A673 (cell line): ENCODE results near the gene LHPP. TPM values are rescaled to one million over a fixed set of nuclear protein-coding genes. Genes with fewer than 3 reads are reported as not detected.

Source experiments
- BruUV-seq: library from RNA; stranded (reverse); fragments of 400-500 nt; replicated peaks from 2 replicates; lab custom pipeline; 2021; lab: Mats Ljungman, UMichigan
- CTCF ChIA-PET: fragments of 300-600 bp; sonication (Branson Sonifier 250); formaldehyde crosslinking; loops from one replicate; lab custom pipeline; 2022; ENCODE audit warnings: antibody characterized with exemption; lab: Charles Lee
- POLR2A ChIA-PET: fragments of 300-600 bp; sonication (Branson Sonifier 250); formaldehyde crosslinking; loops from one replicate; lab custom pipeline; 2022; ENCODE audit warnings: antibody characterized with exemption; ENCODE audit not compliant: low non-redundant PET; lab: Charles Lee
- DNase-seq: peaks from one replicate; pipeline ENCODE4 v3.0.0-alpha.2; 2015; ENCODE audit warnings: low spot score
- H3K27ac ChIP-seq: fragments of 200-600 bp; sonication (generic); 2 replicates; pipeline ENCODE4 v1.5.1; 2016; ENCODE audit warnings: mixed run types, low read depth, mild to moderate bottlenecking, mixed read lengths, antibody characterized with exemption, low read length; ENCODE audit not compliant: poor library complexity, severe bottlenecking
- H3K27me3 ChIP-seq: fragments of 200-600 bp; sonication (generic); replicated peaks from 2 replicates; pipeline ENCODE4 v1.6.1; 2017; ENCODE audit warnings: mixed run types, low read depth, mild to moderate bottlenecking, mixed read lengths, antibody characterized with exemption, low read length; ENCODE audit not compliant: insufficient read depth, poor library complexity
- H3K36me3 ChIP-seq: fragments of 200-600 bp; sonication (generic); 2 replicates; pipeline ENCODE4 v1.6.1; 2016; ENCODE audit warnings: mixed run types, mild to moderate bottlenecking, mixed read lengths, antibody characterized with exemption, low read length; ENCODE audit not compliant: insufficient read depth, poor library complexity, severe bottlenecking
- H3K4me1 ChIP-seq: fragments of 200-600 bp; sonication (generic); 2 replicates; pipeline ENCODE4 v1.6.1; 2017; ENCODE audit warnings: mixed run types, mild to moderate bottlenecking, mixed read lengths, antibody characterized with exemption, low read length; ENCODE audit not compliant: insufficient read depth, poor library complexity, severe bottlenecking
- H3K4me3 ChIP-seq: fragments of 200-600 bp; sonication (generic); 2 replicates; pipeline ENCODE4 v1.5.1; 2016; ENCODE audit warnings: low read depth, mixed run types, mild to moderate bottlenecking, mixed read lengths, low read length; ENCODE audit not compliant: poor library complexity, severe bottlenecking
- H3K9me3 ChIP-seq: fragments of 200-600 bp; sonication (generic); 2 replicates; pipeline ENCODE4 v1.6.1; 2016; ENCODE audit warnings: mixed run types, low read depth, mild to moderate bottlenecking, mixed read lengths, antibody characterized with exemption, low read length; ENCODE audit not compliant: poor library complexity, severe bottlenecking
- EZH2 ChIP-seq: fragments of 200-600 bp; sonication (generic); IDR thresholded peaks from 2 replicates; pipeline ENCODE4 v1.6.1; 2017; ENCODE audit warnings: borderline replicate concordance, low read depth, mild to moderate bottlenecking, mixed read lengths, antibody characterized with exemption, low read length; ENCODE audit not compliant: poor library complexity, severe bottlenecking
- intact Hi-C: fragments of 100-400 bp; cut with micrococcal nuclease; formaldehyde crosslinking; loops from one replicate; pipeline ENCODE4 v1.10.0; 2022; ENCODE audit not compliant: unreplicated experiment
- total RNA-seq: library from RNA; stranded (reverse); gene quantifications from 2 replicates; pipeline ENCODE4 v1.2.3, GENCODE V29; 2021
- TF ChIP-seq, protein P1 (sequence below): fragments of 300-800, 200-600 bp; sonication (generic); conservative IDR thresholded peaks from 2 replicates; pipeline ENCODE4 v1.5.1; 2017; ENCODE audit warnings: low read depth, mild to moderate bottlenecking, antibody characterized with exemption, low read length, moderate library complexity, mixed read lengths

The LHPP gene
- total RNA-seq, 1 experiment from 2014 or later = 2.3 TPM

GRCh38 chr10:124423813-124424212, 37.8 kb upstream of the LHPP start:
- Histone ChIP-seq H3K4me1 (no peaks in the 10 kb centered on the region), H3K4me3 (no peak overlapping the region), H3K27me3 (peaks cover 63% of the 10 kb centered on the region), H3K36me3 (no peaks in the 10 kb centered on the region), H3K27ac (no peak overlapping the region), H3K9me3 (no peaks in the 10 kb centered on the region)
- ChIA-PET CTCF (no interaction called here), POLR2A (no interaction called here)
- DNase-seq = no peak
- TF ChIP-seq, protein P1, sequence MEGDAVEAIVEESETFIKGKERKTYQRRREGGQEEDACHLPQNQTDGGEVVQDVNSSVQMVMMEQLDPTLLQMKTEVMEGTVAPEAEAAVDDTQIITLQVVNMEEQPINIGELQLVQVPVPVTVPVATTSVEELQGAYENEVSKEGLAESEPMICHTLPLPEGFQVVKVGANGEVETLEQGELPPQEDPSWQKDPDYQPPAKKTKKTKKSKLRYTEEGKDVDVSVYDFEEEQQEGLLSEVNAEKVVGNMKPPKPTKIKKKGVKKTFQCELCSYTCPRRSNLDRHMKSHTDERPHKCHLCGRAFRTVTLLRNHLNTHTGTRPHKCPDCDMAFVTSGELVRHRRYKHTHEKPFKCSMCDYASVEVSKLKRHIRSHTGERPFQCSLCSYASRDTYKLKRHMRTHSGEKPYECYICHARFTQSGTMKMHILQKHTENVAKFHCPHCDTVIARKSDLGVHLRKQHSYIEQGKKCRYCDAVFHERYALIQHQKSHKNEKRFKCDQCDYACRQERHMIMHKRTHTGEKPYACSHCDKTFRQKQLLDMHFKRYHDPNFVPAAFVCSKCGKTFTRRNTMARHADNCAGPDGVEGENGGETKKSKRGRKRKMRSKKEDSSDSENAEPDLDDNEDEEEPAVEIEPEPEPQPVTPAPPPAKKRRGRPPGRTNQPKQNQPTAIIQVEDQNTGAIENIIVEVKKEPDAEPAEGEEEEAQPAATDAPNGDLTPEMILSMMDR = no peak
- no peak for TF ChIP-seq EZH2
- intact Hi-C loops = no loop called here
- no TSS peak for BruUV-seq

GRCh38 chr10:124425227-124425962, 36.2 kb upstream of the LHPP start:
- Histone ChIP-seq H3K27me3 (peaks cover 72% of the 10 kb centered on the region), H3K4me1 (no peaks in the 10 kb centered on the region), H3K27ac (no peak overlapping the region), H3K9me3 (no peaks in the 10 kb centered on the region), H3K4me3 (no peak overlapping the region), H3K36me3 (no peaks in the 10 kb centered on the region)
- no peak for TF ChIP-seq EZH2
- TF ChIP-seq, protein P1 = no peak
- BruUV-seq = no TSS peak
- intact Hi-C loops = no loop called here
- DNase-seq = no peak
- ChIA-PET CTCF (no interaction called here), POLR2A (no interaction called here)

GRCh38 chr10:124428207-124428777, 33.3 kb upstream of the LHPP start:
- intact Hi-C loops = no loop called here
- no TSS peak for BruUV-seq
- H3K36me3 ChIP-seq = no peaks in the 10 kb centered on the region
- no peak overlapping the region for H3K4me3 ChIP-seq
- H3K9me3 ChIP-seq = no peaks in the 10 kb centered on the region
- no peaks in the 10 kb centered on the region for H3K4me1 ChIP-seq
- TF ChIP-seq, protein P1 = no peak
- no peak for TF ChIP-seq EZH2
- H3K27ac ChIP-seq = no peak overlapping the region
- peaks cover 51% of the 10 kb centered on the region for H3K27me3 ChIP-seq
- no peak for DNase-seq
- ChIA-PET CTCF (no interaction called here), POLR2A (no interaction called here)
